Fibroblast of upper back skin (primary cell): ENCODE data around the gene POT1.

ENCODE experiments used
- DNase-seq: peaks from one replicate; pipeline ENCODE4 v3.0.0-alpha.2; 2013

POT1 gene

DNA sequence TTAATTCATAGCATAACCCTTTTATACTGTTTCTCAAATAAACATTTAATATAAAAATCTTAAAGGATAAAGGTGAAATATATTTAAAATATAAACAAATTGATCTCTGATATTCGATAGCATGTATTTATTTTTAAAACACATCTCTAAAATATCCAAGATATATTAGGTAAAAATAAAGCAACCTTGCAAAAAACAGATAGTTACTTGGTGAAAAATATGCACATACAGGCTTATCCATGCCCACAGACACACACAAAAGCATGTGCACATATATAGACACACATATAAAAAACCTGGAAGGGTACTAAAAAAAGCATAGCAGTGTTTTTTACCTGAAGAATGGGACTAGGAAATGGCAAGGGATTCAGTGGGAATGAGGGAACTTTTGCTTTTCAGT lies 19.8 kb downstream of the POT1 start:
- no peak for DNase-seq

DNA sequence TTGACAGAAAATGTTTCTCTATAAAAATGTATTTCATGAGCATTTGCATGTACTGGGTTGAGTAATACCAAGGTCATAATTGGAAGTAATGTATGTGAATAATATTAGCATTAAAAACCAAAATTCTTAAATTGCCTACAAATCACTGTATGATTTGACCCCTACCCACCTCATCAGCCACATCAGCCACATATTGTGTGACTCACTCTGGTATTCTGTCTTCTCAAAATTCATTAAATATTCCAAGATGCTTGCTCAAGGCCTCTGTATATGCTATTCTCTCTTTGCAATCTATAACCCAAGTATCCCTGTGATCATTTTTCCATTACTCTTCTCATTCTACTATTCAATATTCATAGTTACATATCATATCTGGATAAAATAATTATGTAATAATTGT lies 21.4 kb downstream of the POT1 start:
- peak; percentile 52 for DNase-seq

DNA sequence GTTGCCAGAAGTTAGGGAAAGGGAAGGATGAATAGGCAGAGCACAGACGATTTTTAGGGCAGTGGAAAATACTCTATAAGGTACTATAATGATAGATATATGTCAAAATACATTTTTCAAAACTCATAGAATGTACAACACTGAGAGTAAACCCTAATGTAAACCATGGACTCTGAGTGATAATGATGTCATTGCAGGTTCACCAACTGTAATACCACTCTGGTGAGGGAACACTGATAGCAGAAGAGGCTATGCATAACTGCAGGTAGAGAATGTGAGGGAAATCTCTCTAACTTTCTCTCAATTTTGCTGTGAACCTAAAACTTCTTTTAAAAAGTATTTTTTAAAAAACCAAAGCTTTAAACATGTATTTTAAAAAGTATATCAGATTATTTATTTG lies 22.1 kb downstream of the POT1 start:
- DNase-seq: no peak

DNA sequence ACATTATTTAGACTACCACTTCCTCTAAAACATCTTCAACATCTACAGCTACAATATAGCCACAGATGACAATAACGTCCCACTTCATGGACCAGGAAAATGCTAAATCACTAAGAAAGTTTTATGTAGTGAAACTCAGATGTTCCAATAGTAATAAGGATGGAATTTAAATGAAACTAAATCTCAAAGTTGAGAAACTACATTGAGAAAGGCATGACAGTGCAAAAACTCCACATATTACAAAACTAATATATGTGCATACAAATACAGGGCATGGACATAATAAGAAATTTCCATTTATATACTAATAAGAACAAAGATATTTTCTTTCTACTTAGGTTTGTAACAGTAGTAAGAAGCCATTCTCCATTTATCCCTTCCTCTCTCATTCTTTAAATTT lies 31.1 kb downstream of the POT1 start:
- DNase-seq: no peak

DNA sequence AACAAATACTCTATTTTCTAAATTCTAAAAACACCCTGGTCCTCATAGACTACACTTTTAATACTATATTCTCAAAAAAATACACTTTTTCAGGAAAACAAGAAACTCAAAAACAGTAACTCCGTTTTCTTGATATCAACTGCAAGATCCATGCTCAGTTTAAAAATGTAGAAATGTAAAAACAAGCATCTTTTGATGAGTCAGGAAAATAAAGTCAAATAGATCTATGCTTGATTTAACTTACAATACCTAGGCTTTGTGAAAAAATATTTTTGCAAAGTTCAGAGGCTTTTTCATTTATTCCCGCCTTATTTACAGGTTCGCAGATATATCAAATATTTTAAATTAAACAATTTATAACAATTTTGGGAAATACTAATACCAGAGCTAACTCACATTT lies 33.6 kb downstream of the POT1 start:
- DNase-seq: no peak

DNA sequence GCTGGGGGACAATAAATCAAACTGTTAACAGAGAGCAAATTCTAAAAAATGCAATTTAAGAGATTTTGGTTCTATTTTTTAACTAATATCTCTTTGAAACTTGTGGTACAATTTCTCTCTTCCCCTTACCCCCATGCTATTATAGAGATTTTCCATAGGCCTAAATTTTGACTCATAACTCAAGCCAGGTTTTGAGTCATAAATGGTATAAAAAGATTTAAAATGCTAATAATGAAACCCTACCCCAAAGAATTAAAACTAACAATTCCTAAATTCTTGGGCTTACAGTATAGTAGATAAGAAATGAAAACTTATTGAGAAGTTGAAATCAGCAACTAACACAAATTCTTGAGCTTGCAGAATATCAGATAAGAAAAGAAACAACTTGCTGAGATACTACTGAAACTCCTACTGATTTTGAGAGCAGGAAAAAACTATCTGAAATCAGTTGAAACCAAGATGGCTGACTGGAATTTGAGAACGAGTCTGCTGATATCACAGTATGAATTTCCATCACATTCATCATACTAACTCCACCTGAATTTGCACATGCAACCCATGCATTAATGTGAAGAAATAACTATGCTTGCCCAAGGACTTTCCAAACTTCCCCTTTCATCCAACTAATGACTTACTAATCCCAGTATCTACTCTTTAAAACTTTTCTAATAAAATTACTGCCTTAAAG lies 36.3 kb downstream of the POT1 start:
- DNase-seq: no peak

DNA sequence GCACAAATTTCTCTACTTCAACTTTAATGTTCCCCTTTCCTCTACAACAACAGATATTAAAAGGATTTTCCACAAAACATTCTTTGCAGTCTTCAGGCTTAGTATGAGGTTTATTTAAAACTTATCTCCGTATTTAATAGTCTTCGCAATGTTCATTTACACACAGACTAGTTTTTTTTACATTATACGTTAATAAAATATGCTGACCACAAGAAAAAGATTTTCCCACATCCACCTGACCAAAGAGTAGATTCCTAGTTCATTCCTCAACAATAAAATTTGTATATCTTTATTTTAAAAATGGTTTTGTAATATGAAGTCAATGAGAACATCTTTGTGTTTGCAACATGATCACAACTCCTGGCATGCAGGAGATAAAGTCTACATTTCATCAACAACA lies 42.4 kb downstream of the POT1 start:
- no peak for DNase-seq

DNA sequence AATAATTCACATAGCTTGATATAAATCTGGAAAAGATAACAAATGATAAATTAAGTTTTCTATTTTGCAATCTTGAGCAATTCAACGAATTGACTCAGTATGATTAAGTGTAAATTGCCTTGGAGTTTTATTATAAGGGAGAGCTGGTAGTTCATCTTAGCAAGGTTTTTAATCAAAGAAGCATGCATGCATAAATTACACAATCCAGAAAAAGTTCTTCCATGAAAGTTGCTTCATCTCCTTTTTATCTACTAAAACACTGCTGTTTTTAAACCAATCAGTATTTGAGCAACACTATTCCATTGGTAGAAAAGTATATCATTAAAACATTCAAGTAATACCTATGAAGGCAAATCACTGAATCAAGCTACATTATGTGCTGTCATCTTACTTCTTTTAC lies 47.6 kb downstream of the POT1 start:
- no peak for DNase-seq

DNA sequence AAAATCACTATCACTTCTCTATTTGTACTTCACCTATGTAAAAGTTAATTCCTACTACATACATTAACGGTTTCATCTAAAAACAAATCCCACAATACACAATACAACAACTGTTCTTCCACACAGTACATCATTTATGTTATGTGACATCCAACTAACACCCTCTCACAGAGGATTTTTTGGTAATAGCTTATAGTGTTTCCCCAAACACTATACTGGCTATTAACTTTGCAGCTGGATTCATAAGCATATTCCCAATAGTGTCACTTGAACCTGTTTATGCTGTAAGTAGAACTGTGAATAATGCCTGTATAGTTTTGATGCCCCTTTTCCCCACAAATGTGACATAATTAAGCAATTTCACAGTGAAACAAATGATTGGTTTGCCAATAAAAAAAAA lies 49.9 kb downstream of the POT1 start:
- no peak for DNase-seq

DNA sequence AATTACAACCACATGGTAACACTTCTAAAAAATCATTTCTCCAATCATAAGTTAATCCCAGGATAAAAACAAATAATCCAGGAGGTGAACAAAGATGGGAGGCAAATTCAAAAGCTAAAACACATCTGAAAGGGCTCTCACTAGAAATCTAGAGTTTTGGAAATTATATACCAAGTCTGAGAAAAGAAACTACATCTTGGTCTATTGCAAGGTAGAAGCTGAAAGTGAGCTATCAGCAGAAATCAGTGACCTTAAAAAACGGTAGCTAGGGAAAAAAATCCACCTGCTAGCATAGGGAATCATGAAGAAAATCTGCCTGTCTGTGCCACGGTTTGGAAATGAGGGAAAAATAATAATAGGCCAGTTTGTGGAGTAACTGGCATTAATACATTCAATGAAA lies 50.5 kb downstream of the POT1 start:
- DNase-seq: no peak

DNA sequence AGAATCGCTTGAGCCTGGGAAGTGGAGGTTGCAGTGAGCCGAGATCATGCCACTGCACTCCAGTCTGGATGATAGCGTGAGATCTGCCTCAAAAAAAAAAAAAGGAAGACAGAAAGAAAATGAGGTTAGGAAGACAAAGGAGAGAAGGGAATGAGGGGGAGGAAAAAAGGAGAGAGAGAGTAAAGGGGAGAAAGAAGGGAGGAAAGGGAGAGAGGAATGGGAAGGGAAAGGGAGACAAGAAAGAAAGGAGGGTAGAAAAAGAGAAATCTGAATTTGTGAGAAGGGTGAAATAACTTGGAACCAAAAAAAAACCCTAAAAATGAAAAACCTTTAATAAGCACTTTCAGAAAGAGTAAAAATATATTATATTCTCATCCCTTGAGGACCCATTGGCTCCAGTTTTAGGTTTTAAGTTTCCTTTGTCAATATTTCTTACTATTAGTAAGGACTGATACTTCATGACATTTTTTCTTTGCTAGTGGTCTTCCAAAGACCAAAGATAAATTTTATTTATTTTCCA lies 54.9 kb downstream of the POT1 start:
- no peak for DNase-seq

DNA sequence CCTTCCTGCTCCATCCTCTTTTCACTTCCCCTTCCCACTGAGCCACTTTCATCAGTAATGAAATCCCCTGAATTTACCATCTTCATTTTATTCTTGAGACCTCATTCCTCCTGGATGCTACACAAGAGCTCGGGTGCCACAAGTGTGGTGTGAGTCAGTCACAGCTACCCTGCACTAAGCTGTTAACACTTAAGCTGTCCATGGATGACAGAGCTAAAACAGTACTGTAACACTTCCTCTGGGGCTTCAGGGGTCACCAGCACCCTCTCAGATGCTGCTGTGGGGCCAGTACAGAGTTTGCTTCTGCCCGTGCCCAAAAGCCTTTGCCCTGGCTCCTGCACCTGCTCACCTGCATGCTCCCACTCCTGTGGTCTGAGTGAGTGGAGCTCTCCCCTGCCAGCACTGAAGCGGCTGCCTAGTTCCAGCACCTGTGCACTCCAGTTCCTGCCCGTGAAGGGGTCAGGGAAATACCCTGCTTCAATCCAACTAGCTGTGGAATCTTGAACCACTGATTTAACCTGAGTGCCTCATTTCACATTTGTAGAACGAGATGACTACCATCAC lies 71.9 kb downstream of the POT1 start:
- no peak for DNase-seq

DNA sequence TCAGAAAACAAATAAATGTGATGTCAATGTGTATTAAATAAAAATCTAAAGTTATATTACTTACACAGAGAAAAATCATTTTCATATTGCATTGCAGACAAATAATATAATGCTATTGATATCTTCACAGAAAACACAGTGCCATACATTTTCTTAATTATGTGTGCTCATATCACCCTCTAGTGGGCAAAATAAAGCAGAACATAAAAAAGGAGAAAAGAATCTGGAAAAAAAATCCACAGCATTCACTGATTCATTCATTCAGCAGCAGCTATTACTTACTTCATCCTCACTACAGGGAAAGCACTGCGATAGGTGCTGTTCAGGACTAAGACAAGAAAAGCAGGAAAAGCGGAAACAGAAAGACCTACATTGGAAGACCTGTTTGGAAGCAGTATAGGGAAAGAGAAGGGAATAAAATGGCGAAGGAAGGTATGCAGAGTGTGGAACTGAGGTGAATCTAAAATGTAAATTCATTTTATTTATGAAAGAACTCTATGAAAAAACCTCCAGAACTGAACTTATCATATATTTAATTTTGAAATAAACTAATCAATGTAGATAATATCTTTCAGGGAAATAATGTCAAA lies 73.2 kb downstream of the POT1 start:
- DNase-seq: peak; percentile 40

DNA sequence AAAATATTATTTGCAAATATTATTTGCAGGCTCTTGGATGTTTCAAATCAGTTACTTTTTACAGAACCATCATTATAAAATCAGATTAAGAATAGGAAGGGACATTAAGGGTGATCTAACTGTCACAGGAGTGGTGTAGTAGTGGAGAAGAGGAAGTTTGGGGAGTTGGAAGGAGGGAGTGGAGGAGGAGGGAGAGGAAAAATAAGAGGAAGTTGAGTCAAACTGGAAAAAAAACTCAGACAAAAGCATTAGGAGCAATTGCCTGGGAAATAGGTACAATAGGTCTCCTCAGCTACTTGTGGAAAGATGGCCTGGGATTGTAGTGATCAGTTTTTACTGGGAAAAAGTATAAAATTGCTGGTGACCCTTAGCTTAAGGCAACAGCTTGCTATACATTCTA lies 86.3 kb downstream of the POT1 start:
- DNase-seq: no peak

DNA sequence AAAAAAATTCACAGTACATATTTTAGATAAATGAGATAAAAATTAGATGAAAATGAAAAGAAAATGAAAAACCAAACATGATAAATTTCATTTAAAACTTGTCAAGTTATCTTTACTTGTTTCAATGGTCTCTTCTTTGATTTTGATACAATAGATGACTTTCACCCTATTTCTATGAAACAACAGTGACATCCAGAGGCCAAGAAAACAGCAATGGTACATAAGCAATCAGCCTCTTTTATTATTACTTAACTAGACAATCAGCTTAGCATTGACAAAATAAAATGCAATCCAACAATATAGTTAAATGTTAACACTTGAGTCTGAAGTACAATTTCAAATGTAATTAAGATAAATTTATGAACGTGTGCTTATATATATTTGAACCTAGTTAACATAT lies 89.2 kb downstream of the POT1 start:
- DNase-seq: no peak

DNA sequence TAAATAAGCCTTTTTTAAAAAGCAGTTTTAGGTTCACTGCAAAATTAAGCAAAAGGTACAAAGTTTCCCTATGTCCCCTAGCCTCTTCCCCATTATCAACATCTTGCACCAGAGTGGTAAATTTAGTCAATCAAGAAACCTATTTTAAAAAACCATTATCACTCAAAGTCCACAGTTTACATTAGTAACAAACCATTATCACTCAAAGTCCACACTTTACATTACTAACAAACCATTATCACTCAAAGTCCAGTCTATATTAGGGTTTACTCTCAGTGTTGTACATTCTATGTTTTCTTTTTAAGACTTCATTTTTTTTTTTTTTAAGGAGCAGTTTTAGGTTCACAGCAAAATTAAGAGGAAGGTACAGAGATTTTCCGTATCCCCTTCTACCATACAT lies 89.9 kb downstream of the POT1 start:
- DNase-seq: no peak

DNA sequence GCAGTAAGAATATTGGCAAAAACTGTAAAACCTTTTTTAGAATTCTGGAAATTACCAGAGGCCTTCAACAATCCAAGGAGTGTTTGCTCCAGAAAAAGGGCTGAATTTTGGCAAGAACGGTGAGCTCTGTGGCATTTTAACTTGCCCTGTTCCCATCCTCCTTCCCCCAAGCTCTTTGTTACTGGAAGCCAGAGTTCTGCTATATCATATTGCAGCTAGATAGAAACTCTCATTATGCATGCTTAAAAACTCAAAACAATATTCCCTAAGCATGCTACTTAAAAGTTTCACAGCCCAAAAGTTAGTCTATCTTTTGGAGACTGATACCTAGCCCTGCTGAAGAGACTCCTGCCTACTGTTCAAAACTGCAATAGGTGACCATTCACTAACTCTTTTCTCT lies 93.5 kb downstream of the POT1 start:
- DNase-seq: no peak

DNA sequence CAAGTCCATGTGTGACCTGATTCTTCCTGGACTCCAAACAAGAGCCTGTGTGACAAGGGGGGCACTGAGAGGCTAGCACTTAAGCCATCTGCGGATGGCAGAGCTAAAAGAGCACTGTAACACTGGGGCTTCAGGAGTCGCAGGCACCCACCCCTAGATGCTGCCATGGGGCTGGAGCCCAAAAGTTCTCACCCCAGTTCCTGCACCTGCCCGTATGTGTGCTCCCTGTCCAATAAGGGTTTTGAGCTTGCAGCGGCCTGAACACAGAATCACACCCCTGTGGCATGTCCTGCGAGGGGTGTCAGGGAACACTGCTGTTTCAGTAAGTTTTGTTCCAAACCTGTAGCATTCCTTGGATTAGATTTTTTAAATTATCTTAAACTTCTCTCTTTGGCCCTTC lies 110.8 kb downstream of the POT1 start:
- no peak for DNase-seq

DNA sequence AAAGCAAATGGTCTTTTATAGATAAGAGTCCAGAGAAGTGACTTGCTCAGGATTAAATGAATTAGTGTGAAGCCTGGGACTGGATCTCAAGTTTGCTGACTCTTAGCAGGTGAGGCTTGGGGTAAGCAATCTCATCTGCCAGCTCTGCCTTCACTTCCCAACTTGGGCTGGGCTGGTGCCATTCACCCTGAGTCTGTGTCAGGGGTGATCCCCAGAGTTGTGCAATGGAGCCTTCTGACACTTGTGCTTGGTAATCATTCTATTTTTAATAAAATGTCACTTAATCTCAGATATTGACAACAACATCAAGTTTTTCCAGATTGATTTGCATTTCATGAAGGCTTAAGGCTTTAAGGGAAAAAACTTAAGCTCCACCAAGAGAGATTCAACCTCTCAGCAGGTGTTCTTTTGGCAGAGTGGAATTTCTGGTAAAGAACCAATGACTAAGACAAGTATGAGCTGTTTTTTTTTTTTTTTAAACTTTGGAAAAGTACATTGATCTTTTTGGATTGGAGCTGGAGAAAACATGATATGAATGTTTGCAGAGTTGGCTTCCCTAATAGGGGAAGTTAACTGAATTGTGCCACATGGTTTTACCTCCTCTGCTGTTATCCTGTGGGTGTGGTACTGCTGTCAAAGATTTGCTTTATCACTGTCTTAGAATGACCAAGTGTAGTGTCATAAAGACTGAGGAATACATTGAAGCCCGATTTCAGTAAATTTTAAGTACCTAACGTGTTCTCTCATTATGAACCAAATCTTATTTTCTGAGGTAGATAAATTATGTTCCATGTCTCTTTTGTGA lies 115.4 kb downstream of the POT1 start:
- DNase-seq: no peak

DNA sequence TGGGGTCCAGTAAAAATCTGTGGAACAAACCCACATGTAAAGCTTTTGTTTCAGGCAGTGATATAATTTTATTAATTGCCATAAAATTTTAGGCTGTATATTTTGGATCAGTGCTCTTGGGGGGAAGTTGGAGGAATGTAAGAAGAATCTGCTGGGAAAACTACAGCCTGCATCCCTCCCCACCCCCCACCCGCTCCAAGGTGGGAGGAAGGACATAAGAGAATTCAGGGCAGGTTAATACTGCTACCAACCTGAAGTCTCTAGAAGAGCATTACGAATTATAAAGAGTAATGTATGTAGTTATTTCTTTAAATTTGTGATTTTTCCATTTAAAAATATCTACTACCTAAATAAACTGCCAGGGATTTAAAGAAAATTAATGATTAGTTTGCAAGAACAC lies 116.9 kb downstream of the POT1 start:
- DNase-seq: no peak

DNA sequence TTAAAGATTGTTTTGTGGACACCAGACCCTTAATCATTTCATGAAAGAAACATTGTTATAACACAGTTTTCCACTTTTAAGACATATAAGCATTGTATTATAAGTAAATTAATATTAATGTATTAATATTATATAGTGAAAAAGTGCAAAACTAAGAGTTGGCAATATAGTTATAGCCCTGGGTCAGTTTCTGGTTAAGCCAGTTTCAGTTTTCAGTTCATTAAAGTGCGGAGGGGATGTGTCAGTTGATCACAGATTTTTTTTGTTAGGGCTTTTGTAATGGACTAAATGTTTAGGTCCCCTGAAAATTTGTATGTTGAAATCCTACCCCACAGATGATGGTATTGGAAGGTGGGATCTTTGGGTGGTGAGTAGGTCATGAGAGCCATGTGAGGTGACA lies 118.3 kb downstream of the POT1 start:
- no peak for DNase-seq

DNA sequence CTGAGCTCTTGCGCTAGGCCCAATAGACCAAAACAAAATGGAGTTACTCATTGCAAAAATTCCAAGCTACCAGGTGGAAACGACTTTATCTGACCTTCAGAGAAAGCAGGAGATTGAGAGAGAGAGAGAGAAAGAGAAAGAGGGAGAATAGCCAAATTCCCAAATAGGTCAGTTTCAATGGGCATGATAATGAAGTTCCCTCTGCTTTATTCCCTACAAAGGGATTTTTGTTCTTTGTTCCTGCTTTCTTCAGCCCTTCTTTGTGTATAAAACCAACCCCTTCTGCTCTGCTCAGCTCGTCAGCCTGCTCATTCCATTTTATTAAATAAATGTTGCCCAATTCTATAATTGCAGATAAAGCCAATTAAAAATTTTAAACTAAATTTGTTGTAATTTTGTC lies 119.0 kb downstream of the POT1 start:
- no peak for DNase-seq

DNA sequence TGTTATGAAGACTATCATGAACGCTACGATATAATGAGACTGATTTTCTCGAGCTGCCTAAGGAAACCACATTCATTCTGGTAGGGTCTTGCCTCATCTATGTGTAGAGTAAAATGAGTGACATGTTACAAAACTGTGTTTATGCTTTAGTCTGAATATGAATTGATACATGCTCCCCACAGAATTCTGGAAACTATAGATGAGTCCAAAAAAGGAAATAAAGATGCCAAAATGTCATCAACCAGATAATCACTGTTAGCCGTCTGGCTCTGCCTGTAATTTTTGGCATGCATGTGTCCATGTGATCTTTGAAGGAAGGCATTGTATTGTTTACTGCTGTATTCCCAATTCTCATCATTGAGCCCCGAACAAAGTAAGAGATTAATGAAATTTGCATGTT lies 121.4 kb downstream of the POT1 start:
- DNase-seq: no peak

DNA sequence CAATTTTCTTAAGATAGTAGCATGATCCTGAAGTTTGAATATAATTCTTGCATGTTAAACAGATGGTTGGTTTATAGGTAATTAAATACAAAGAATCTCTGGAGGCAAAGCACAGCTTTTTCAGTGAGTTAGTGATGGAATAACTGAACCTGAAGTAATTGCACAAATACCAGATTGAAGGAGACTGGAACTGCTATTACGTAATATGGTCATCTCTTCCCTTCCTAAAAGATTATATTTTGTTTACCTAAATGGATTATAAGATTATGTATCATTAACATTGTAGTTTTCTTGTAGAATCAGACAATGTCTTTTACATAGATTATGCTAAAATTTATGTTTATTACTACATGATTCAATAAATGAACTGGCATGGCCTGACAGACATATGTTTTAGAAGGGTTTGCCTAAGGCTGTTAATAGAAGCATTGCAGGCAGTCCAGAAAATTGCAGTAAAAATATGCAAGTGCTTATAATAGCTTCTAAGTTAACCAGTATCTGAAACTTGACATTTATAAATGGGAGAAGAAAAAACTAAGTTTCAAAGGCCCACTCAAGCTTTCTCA lies 128.2 kb downstream of the POT1 start:
- DNase-seq: no peak
